HFF-Myc (cell line): Measurements from ENCODE around the gene ARHGAP6.
"Not testable (repeated sequence)": the region's sequence is repeated elsewhere in the genome, so short reads cannot be mapped to it uniquely, and the experiment has no call there.

ENCODE experiments used
- DNase-seq: peaks from one replicate; pipeline ENCODE4 v3.0.0-alpha.2; 2011; ENCODE audit warnings: low read depth; ENCODE audit errors: extremely low read depth
- H3K4me3 ChIP-seq: replicated peaks from 2 replicates; pipeline ENCODE4 v1.5.1; 2011; ENCODE audit warnings: low read depth, mild to moderate bottlenecking, control low read depth, low read length
- TF ChIP-seq, protein P1 (sequence below): IDR thresholded peaks from 2 replicates; pipeline ENCODE4 v1.5.1; 2012; ENCODE audit warnings: mild to moderate bottlenecking, low read depth, low read length, control low read depth; ENCODE audit errors: missing control alignments

ARHGAP6 gene

DNA sequence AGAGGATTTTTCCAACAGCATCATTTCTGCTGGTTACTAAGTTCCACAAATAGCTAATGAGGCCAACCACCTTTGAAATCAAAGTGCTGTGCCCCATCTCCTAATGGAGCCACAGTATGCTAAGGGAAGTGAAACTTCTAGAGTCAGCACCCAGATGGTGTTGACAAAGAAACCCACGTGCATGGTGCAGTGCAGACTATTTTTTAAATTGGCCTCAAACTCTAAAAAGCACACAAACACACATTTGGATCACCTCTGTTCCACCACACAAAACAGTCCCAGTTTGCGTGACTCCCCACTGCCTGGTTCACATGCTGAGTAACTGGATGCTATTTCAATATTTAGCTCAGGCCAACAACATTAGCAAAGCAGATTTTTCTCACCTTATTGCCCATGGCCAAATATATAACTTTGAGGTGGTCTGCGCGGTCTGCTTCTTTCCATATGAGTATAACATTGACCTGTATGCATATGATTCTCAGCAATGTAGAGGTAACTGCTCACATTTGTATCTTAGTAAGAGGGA is 302.6 kb downstream of the ARHGAP6 start:
- no peak for DNase-seq
- no peak overlapping the region for H3K4me3 ChIP-seq
- TF ChIP-seq, protein P1, sequence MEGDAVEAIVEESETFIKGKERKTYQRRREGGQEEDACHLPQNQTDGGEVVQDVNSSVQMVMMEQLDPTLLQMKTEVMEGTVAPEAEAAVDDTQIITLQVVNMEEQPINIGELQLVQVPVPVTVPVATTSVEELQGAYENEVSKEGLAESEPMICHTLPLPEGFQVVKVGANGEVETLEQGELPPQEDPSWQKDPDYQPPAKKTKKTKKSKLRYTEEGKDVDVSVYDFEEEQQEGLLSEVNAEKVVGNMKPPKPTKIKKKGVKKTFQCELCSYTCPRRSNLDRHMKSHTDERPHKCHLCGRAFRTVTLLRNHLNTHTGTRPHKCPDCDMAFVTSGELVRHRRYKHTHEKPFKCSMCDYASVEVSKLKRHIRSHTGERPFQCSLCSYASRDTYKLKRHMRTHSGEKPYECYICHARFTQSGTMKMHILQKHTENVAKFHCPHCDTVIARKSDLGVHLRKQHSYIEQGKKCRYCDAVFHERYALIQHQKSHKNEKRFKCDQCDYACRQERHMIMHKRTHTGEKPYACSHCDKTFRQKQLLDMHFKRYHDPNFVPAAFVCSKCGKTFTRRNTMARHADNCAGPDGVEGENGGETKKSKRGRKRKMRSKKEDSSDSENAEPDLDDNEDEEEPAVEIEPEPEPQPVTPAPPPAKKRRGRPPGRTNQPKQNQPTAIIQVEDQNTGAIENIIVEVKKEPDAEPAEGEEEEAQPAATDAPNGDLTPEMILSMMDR, result no peak

DNA sequence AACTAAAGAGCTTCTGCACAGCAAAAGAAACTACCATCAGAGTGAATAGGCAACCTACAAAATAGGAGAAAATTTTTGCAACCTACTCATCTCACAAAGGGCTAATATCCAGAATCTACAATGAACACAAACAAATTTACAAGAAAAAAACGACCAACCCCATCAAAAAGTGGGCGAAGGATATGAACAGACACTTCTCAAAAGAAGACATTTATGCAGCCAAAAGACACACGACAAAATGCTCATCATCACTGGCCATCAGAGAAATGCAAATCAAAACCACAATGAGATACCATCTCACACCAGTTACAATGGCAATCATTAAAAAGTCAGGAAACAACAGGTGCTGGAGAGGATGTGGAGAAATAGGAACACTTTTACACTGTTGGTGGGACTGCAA is 304.1 kb downstream of the ARHGAP6 start:
- not testable (repeated sequence) for DNase-seq

DNA sequence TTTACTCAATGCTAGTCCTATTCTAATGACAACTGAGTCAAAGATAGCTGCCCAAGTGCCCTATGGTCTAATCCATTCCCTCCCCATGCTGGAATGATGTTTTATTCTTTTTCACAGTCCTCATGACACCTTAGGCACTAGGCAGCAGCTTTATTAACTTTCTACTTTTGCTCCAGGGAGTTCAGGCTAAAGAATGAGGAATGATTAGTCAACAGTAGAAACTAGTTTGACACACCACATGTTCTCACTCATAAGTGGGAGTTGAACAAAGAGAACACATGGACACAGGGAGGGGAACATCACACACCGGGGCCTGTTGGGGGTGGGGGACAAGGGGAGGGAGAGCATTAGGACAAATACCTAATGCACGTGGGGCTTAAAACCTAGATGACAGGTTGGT is 309.8 kb downstream of the ARHGAP6 start:
- not testable (repeated sequence) for DNase-seq, H3K4me3 ChIP-seq

More for the DNA sequence above, 304.1 kb downstream of the ARHGAP6 start:
- not testable (repeated sequence) for H3K4me3 ChIP-seq

DNA sequence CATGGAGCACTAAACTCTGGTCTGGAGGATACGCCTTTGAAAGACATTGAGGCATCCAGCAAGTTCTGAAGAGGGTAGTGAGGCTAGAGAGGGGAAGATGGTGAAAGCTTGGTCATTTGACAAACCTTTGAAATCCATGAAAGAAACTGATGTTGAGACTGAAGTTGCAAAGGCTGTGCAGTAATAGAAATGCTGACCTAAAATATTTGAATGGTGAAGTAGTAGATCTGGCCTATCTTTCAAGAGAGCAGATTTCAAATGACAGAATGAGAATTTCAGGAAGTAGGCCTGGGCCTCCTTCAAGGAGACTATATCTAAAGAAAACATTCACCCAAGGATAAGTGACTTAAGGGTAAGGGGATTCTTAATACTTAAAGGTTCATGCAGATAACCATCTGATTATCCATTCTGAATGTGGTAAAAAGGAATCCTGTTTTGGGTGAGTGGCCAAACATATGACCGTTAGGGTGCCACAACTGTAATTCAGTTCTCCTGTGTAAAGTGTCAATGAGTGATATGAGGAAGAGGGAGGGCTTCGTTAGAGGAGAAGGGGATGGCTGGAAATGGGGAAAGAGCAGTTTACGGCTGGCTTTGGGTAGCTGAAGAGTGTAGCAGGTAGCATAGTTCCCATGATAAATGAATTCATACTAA is 310.3 kb downstream of the ARHGAP6 start:
- TF ChIP-seq, protein P1, result no peak
- H3K4me3 ChIP-seq, result no peak overlapping the region
- DNase-seq, result no peak

DNA sequence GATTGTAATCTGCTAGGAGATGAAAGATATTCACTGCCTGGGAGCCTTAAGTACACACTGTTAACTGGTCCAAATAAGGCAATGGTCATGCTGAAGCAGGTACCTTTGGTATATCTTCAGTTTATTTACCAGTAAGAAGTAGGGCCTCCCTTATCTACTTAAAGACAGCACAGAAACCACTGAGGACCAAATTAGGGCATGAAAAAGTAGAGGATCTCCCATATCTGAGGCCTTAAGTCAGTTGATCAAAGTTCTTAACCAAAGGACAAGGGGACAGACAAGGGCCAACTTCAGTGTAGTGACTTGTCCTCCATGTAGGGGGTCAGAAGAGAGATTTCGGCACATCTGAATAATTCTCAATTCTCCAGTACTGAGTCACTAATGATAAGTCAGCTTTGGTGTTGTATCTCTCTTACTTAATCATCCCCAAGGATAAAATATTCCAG is 313.4 kb downstream of the ARHGAP6 start:
- no peak for DNase-seq
- TF ChIP-seq, protein P1, result no peak

DNA sequence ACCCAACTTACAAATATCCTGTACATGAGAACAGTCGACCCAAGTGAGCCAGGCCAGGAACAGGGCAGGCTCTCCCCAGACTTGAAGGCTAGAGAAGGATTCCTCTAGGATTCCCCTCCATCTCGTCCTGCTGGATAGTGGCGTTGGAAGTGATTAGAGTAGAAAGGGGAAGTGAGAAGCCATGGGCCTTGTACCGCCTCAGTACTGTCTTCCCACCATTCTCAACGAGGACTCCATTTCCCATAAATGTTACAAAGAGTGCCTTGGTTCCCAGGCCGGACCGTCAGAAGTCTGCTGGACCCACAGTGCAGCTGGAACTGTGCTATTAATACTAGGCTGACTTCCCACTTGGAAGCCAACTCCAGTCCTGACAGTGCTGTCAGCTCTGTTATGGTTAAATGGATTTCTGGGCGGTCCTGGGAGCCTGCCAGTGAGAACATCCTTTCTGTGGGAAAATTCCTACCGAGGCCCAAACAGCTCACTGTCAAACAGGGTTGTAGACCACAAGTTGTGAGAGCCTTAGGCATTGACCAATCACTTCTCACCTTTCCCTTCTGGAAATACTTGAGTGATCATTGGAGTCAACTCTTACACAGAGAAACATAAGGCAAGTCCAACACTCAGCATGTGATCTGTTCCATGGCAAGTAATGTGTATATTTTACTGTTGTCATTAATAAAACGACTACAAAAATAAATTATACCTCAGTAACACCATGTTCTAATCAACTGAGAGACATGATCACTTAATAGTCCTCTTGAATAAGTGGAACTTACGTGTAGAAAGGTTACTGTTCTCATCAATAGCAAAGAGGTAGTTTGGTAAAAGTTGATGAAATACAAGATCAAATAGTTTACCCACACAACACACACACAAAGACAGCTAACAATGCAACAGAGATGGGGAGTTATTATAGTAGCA is 314.1 kb downstream of the ARHGAP6 start:
- no peak overlapping the region for H3K4me3 ChIP-seq
- TF ChIP-seq, protein P1, result no peak
- peak; percentile 25 for DNase-seq

More for the DNA sequence above, 313.4 kb downstream of the ARHGAP6 start:
- H3K4me3 ChIP-seq, result no peak overlapping the region

DNA sequence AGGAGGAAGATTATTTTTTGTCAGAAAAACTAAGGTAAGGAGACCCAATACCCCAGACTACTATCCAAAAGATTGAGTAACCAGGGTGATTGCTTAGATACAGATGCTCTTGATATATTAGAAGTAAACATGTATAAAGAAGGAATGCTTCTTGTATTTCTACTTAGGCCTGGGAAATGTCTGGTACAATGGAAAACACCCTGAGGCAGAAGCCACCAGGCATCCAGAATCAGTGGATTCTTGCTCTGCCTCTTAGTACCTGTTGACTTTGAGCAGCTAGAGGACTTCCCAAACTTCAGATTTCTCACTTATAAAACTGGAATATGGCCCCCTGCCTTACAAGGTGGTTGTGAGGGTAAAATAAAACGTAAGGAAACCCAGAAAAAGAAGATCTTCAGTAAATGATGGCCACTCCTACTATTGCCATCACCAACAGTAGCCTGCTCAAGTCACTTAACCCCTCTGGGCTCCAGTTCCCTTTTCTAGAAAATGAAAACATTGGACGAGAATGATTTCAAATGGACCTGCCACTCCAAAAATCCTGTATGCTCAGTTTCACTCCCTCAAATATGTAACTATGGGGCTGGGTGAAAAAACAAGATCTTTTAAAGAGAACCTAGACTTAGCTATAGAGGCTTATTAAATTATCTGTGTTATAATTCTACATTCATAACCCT is 315.9 kb downstream of the ARHGAP6 start:
- H3K4me3 ChIP-seq, result no peak overlapping the region
- no peak for DNase-seq
- TF ChIP-seq, protein P1, result no peak
